K562 (cell line): ENCODE results near the gene QKI. TPM values are rescaled to one million over a fixed set of nuclear protein-coding genes. Genes with fewer than 3 reads are reported as not detected.

Source experiments
- ATAC-seq: fragments of 200-7000 bp; cut with Tn5 transposase; 3 replicates; pipeline ENCODE4 v1.9.1; 2020; ENCODE audit warnings: moderate library complexity
- BruUV-seq: library from RNA; stranded (reverse); fragments of 400-500 nt; replicated peaks from 2 replicates; lab custom pipeline; 2021; lab: Mats Ljungman, UMichigan
- CTCF ChIA-PET: fragments of 300-600 bp; formaldehyde crosslinking; extraction: SDS; loops from one replicate; lab custom pipeline; 2021; ENCODE audit warnings: low intra/inter-chr PET ratio; lab: Yijun Ruan, JAX
- POLR2A ChIA-PET: fragments of 300-600, 350-650 bp; sonication (Branson Sonifier 250); formaldehyde crosslinking; extraction: SDS; loops from one replicate; lab custom pipeline; 2021; ENCODE audit warnings: antibody characterized with exemption, inconsistent platforms; lab: Yijun Ruan, JAX
- DNase-seq, 4 experiments: peaks; one replicate each; pipeline versions ENCODE4 v3.0.0 to v3.0.0-alpha.2; 2011 to 2018; ENCODE audit warnings: low spot score in 3 of 4, mixed read lengths in 3 of 4; ENCODE audit errors: extremely low read depth in 1 of 4
- FAIRE-seq: peaks from 2 replicates; lab custom pipeline; 2011; peaks lifted over from hg19 to GRCh38; lab: Jason Lieb, UNC
- H2AFZ ChIP-seq: 2 replicates; pipeline ENCODE4 v1.6.0; 2011; ENCODE audit warnings: low read depth, low read length, control low read depth, inconsistent platforms
- H3K27ac ChIP-seq: fragments of 200-600 bp; 3 replicates; pipeline ENCODE4 v1.8.0; 2011; ENCODE audit warnings: low read depth, mild to moderate bottlenecking, control low read depth, inconsistent platforms, low read length, moderate library complexity, mixed read lengths; ENCODE audit errors: extremely low read depth
- H3K27me3 ChIP-seq, 2 experiments: fragments of 300-600 bp in 1 of 2; 2 replicates in 1 of 2; 3 replicates in 1 of 2; pipeline versions ENCODE4 v1.6.0 to v1.8.0; 2011; ENCODE audit warnings: inconsistent platforms in 2 of 2, low read length in 2 of 2, mild to moderate bottlenecking in 1 of 2, mixed read lengths in 1 of 2, moderate library complexity in 1 of 2; ENCODE audit not compliant: control insufficient read depth in 2 of 2, insufficient read depth in 2 of 2
- H3K36me3 ChIP-seq: fragments of 300-600 bp; 3 replicates; pipeline ENCODE4 v1.8.0; 2011; ENCODE audit warnings: mild to moderate bottlenecking, low read length, inconsistent platforms; ENCODE audit not compliant: control insufficient read depth, insufficient read depth
- H3K4me1 ChIP-seq, 2 experiments: fragments of 200-600 bp in 1 of 2; replicated peaks in 1 of 2; 2 replicates in 1 of 2; 3 replicates in 1 of 2; pipeline versions ENCODE4 v1.5.1 to v1.8.0; 2011; ENCODE audit warnings: inconsistent platforms in 2 of 2, low read length in 2 of 2, mild to moderate bottlenecking in 1 of 2, mixed read lengths in 1 of 2, moderate library complexity in 1 of 2; ENCODE audit not compliant: control insufficient read depth in 2 of 2, insufficient read depth in 2 of 2
- H3K4me2 ChIP-seq: 2 replicates; pipeline ENCODE4 v1.6.1; 2011; ENCODE audit warnings: low read length, control low read depth, inconsistent platforms, mixed read lengths; ENCODE audit not compliant: insufficient read depth
- H3K4me3 ChIP-seq: fragments of 200-600 bp; sonication (generic), shearing (Covaris generic); 2 replicates; pipeline ENCODE4 v1.5.1; 2016; ENCODE audit warnings: control low read depth, inconsistent platforms
- H3K79me2 ChIP-seq: fragments of 200-600 bp; 3 replicates; pipeline ENCODE4 v1.8.0; 2011; ENCODE audit warnings: low read length, inconsistent platforms; ENCODE audit not compliant: control insufficient read depth, insufficient read depth
- H3K9ac ChIP-seq, 2 experiments: 2 replicates each; pipeline versions ENCODE4 v1.6.0 to v1.6.1; 2011; ENCODE audit warnings: low read depth in 2 of 2, low read length in 2 of 2, control low read depth in 1 of 2, inconsistent platforms in 1 of 2, mild to moderate bottlenecking in 1 of 2, mixed read lengths in 1 of 2; ENCODE audit not compliant: insufficient read depth in 1 of 2
- H3K9me1 ChIP-seq: one replicate; pipeline ENCODE4 v1.6.0; 2011; ENCODE audit warnings: inconsistent platforms, mild to moderate bottlenecking, low read length, moderate library complexity; ENCODE audit not compliant: control insufficient read depth, insufficient read depth
- H3K9me3 ChIP-seq: replicated peaks from 2 replicates; pipeline ENCODE4 v1.5.1; 2011; ENCODE audit warnings: low read depth, low read length, inconsistent platforms; ENCODE audit not compliant: control insufficient read depth, insufficient read depth
- H4K20me1 ChIP-seq: replicated peaks from 2 replicates; pipeline ENCODE4 v1.6.1; 2011; ENCODE audit warnings: low read length, inconsistent platforms, mixed read lengths; ENCODE audit not compliant: control insufficient read depth, insufficient read depth
- BRF2 ChIP-seq: IDR thresholded peaks from 3 replicates; pipeline ENCODE4 v1.6.1; 2011; ENCODE audit warnings: borderline replicate concordance, mild to moderate bottlenecking; ENCODE audit not compliant: insufficient read length, insufficient read depth
- CXXC5 ChIP-seq: fragments of 250-450 bp; sonication (Bioruptor Pico); IDR thresholded peaks from 2 replicates; pipeline ENCODE4 v1.8.0; 2022; ENCODE audit warnings: inconsistent platforms, mild to moderate bottlenecking, moderate library complexity
- DMBX1 ChIP-seq: fragments of 250-450 bp; sonication (Bioruptor Pico); IDR thresholded peaks from 2 replicates; pipeline ENCODE4 v1.8.0; 2022; ENCODE audit warnings: inconsistent platforms, mild to moderate bottlenecking, moderate library complexity, borderline replicate concordance
- E2F6 ChIP-seq, 2 experiments: IDR thresholded peaks; 2 replicates each; pipeline ENCODE4 v1.6.1; 2011; ENCODE audit warnings: borderline replicate concordance in 1 of 2, control low read depth in 1 of 2, low read depth in 1 of 2, low read length in 1 of 2, mild to moderate bottlenecking in 1 of 2, mixed read lengths in 1 of 2, moderate library complexity in 1 of 2; ENCODE audit not compliant: insufficient read depth in 1 of 2, insufficient read length in 1 of 2, poor library complexity in 1 of 2, severe bottlenecking in 1 of 2; ENCODE audit errors: extremely low read depth in 1 of 2
- ELF4 ChIP-seq: fragments of 450-650 bp; formaldehyde crosslinking; IDR thresholded peaks from 2 replicates; pipeline ENCODE4 v1.4.0; 2022; ENCODE audit warnings: missing genetic modification characterization
- EP400 ChIP-seq: fragments of 450-650 bp; IDR thresholded peaks from 2 replicates; pipeline ENCODE4 v1.6.1; 2017; ENCODE audit warnings: antibody characterized with exemption, mild to moderate bottlenecking, moderate library complexity
- ETS1 ChIP-seq: conservative IDR thresholded peaks from 2 replicates; pipeline ENCODE4 v1.6.1; 2011; ENCODE audit warnings: low read depth, mild to moderate bottlenecking, low read length; ENCODE audit not compliant: control insufficient read depth
- FUS ChIP-seq: fragments of 200-400 bp; formaldehyde crosslinking; optimal IDR thresholded peaks from 2 replicates; pipeline ENCODE3; 2017; ENCODE audit warnings: low read depth, low read length
- KDM1A ChIP-seq, 2 experiments: fragments of 450-650 bp; IDR thresholded peaks; 2 replicates each; pipeline ENCODE4 v1.6.1; 2016; ENCODE audit warnings: mild to moderate bottlenecking in 2 of 2
- POLR2A ChIP-seq: fragments of 450-650 bp; conservative IDR thresholded peaks from 2 replicates; pipeline ENCODE4 v1.6.1; 2016
- POLR2B ChIP-seq: fragments of 450-650 bp; IDR thresholded peaks from 2 replicates; pipeline ENCODE4 v1.6.1; 2018; ENCODE audit warnings: low read depth; ENCODE audit not compliant: partially characterized antibody
- PTBP1 ChIP-seq: fragments of 200-400 bp; formaldehyde crosslinking; IDR thresholded peaks from 2 replicates; pipeline ENCODE4 v1.6.1; 2017; ENCODE audit warnings: low read depth, low read length
- SFPQ ChIP-seq: fragments of 200-400 bp; formaldehyde crosslinking; IDR thresholded peaks from 2 replicates; pipeline ENCODE4 v1.6.1; 2017; ENCODE audit warnings: mild to moderate bottlenecking, low read depth, low read length, moderate library complexity
- SMAD4 ChIP-seq: fragments of 250-450 bp; sonication (Bioruptor Pico); conservative IDR thresholded peaks from 2 replicates; pipeline ENCODE4 v1.8.0; 2021; ENCODE audit warnings: inconsistent platforms, mild to moderate bottlenecking, moderate library complexity
- SRSF9 ChIP-seq: fragments of 200-400 bp; formaldehyde crosslinking; IDR thresholded peaks from 2 replicates; pipeline ENCODE4 v1.6.1; 2017; ENCODE audit warnings: low read depth, low read length, borderline replicate concordance
- ZSCAN32 ChIP-seq: fragments of 450-650 bp; formaldehyde crosslinking; IDR thresholded peaks from 2 replicates; pipeline ENCODE4 v1.4.0; 2020; ENCODE audit warnings: mild to moderate bottlenecking, moderate library complexity
- WGBS: fragments of 100-300 bp; shearing (Covaris generic); methylation state at CpG from one replicate; pipeline ENCODE4 v1.1.6; 2016; ENCODE audit warnings: low coverage, mixed read lengths; ENCODE audit not compliant: insufficient coverage; ENCODE audit errors: missing lambda C conversion rate; 5-methylcytosine and 5-hydroxymethylcytosine counted together
- in situ Hi-C: fragments of 300-500 bp; cut with MboI; formaldehyde crosslinking; loops from 4 replicates; pipeline ENCODE4 v1.15.0; 2018; ENCODE audit warnings: inconsistent platforms, mixed read lengths
- intact Hi-C: fragments of 100-400 bp; cut with micrococcal nuclease; formaldehyde crosslinking; loops from 2 replicates; pipeline ENCODE4 v1.14.2; 2022
- polyA plus RNA-seq, 8 experiments: library from polyadenylated mRNA; depleted of rRNA in 4 of 8; stranded (reverse) in 5 of 8; unstranded in 3 of 8; fragments of >200 nt; fragmentation: Nextera tagmentation in 2 of 8; fragmentation: Illumina TruSeq in 1 of 8; extraction: Ambion mirVana in 2 of 8; extraction: Trizol in 1 of 8; gene quantifications; 2 replicates each; pipeline versions ENCODE4 v1.2.1 to v1.2.3, GENCODE V29; 2011 to 2014; ENCODE audit warnings: inconsistent platforms in 1 of 8, missing spikeins in 1 of 8
- total RNA-seq, 7 experiments: library from RNA; depleted of rRNA in 6 of 7; stranded (reverse); fragments of >200 nt in 6 of 7; fragmentation: Illumina TruSeq in 2 of 7; extraction: Trizol in 2 of 7; gene quantifications; 2 replicates each; pipeline versions ENCODE4 v1.2.1 to v1.2.3, GENCODE V29; 2011 to 2021; ENCODE audit warnings: low replicate concordance in 1 of 7

QKI gene
- total and polyA plus RNA-seq, 9 of the 15 experiments (the other 6 are each of a cell fraction or from before 2014, with no cell fraction given), result 20.4 to 215 (median 123) TPM

GRCh38 chr6:163577404-163577803, 162.9 kb downstream of the QKI start:
- WGBS, result 33% methylated on average over 3 of the region's 3 CpGs
- Histone ChIP-seq H3K36me3 (peaks cover 24% of the 10 kb centered on the region; the same call in 2 of the 3 replicates), H2AFZ (no peak overlapping the region), H3K4me2 (no peak overlapping the region), H4K20me1 (no peaks in the 10 kb centered on the region), H3K9me1 (no peaks in the 10 kb centered on the region), H3K4me3 (no peak overlapping the region), H3K27ac (0 out of 3 replicates have a peak overlapping the region, but pooled peaks have one; percentile 2), H3K4me1 (peaks cover 6 to 60% of the 10 kb centered on the region in 2 experiments), H3K79me2 (peaks cover 4% of the 10 kb centered on the region; the same call in 1 of the 3 replicates), H3K27me3 (no peaks in the 10 kb centered on the region), H3K9ac (no peak overlapping the region), H3K9me3 (no peaks in the 10 kb centered on the region)
- FAIRE-seq (no peak), DNase-seq (peak in 1 of 4 experiments; percentile 30), ATAC-seq (peak; percentile 3; the same call in 2 of the 3 replicates)
- in situ Hi-C loops, result no loop called here
- CTCF ChIA-PET, result no interaction called here
- POLR2A ChIA-PET, result no interaction called here
- BruUV-seq, result no TSS peak
- intact Hi-C loops, result no loop called here
- TF ChIP-seq ETS1 (no peak), FUS (no peak), ELF4 (CRISPR knock-in tag) (no peak), EP400 (no peak), DMBX1 (CRISPR knock-in tag) (0 out of 2 replicates have a peak, but pooled peaks have one; percentile 9), SRSF9 (no peak), PTBP1 (no peak), BRF2 (no peak), POLR2B (peak; percentile 22), KDM1A (IDR thresholded peaks at IDR 0.05) (no peak), POLR2A (0 out of 2 replicates have a peak, but pooled peaks have one; percentile 46), SFPQ (no peak), SMAD4 (no peak), ZSCAN32 (CRISPR knock-in tag) (no peak), CXXC5 (CRISPR knock-in tag) (no peak), E2F6 (IDR thresholded peaks at IDR 0.05; ENCODE audit: borderline replicate concordance in 1 of 2, extremely low read depth in 1 of 2, insufficient read depth in 1 of 2, insufficient read length in 1 of 2, low read depth in 1 of 2, low read length in 1 of 2, poor library complexity in 1 of 2, severe bottlenecking in 1 of 2) (no peak)
